Endothelial cell of hepatic sinusoid (primary cell): ENCODE measurements around the gene WASL.
"Not testable (repeated sequence)": the region's sequence is repeated elsewhere in the genome, so short reads cannot be mapped to it uniquely, and the experiment has no call there.

Experiments
- in situ Hi-C: cut with HindIII; loops from 2 replicates; pipeline ENCODE4 v1.10.0; 2017; ENCODE audit warnings: low sequenced_read_pairs

WASL gene

DNA sequence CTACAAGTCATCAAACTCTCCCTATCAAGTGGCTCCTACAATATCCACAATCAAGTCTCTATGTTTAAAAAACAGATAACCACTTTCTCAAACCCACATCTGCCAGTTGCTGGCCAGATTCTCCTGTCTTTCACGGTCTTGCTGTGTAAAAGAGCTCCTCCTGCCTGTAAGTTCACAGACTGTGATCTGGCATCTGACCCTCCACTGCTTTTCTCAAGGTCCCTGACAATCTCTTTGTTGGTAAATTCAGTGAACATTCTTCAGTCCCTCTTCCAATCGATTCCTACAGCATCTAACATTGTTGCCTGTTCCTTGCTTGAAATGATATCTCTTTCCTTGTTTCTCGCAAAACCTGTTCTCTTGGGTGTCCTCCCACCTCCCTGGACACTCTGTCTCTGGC lies 111.6 kb downstream of the WASL start:
- in situ Hi-C loops = no loop called here

DNA sequence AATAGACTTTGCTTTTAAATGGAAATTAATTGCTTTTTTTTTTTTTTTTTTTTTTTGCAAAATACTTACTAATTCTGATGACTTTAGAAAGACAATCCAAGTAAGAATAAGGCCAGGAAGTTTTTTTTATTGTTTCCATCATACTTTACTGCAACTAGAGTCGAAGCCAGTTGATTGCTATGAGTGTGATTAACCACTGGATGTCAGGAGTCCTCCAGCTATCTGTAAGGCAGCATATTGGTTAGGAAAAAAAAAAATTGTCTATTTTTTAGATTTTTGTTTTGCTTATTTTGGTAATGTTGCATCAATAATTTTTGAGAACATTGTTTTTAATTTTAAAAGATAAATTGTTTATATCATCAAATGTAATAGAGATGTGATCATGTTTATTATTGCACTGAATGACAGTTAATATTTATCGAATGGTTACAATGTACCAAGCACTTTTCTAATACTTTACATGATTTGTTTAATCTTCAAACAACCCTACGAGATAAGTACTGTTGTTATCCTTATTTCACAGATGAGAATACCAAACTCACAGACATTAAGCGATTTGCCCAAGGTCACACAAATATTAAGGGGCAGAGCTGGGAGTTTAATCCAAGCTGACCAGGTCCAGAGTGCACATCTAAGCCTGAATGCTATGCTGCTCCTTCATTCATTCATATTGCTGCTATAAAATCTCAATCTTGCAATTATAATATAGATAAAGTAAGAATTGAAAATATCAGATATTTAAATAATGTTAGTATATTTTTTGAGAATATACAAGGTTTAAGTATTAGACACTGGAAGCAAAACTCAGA lies 113.0 kb downstream of the WASL start:
- in situ Hi-C loops = no loop called here

DNA sequence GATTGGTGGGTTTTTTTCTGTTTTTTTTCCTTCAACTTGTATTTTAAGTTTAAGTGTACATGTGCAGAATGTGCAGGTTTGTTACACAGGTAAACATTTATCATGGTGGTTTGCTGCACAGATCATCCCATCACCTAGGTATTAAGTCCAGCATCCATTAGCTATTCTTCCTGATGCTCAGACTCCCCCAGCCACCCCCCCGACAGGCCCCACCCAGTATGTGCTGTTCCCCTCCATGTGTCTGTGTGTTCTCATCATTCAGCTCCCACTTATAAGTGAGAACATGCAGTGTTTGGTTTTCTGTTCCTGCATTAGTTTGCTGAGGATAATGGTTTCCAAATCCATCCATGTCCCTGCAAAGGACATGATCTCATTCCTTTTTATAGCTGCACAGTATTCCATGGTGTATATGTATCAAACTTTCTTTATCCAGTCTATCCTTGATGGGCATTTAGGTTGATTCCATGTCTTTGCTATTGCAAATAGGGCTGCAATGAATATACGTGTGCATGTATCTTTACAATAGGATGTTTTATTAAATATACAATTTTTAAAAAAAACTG lies 114.7 kb downstream of the WASL start:
- in situ Hi-C loops = not testable (repeated sequence)

DNA sequence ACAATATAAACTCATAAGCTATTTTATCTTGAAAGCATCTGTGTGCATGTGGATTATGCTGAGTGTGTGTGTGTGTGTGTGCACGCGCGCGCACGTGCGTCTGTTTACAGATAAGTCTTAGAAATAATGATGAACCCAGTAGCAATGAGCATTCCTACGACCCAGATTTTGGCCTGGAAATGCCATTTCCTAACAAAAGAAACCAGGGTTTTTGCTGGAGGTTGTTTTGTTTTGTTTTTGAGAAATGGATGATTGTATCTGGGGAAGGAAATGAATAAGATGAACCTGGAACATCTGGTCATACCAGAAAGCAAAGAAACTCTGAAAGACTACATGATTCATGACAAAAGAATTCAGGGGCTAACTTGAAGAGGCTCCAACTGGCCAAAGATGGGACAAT lies 115.2 kb downstream of the WASL start:
- in situ Hi-C loops = no loop called here

DNA sequence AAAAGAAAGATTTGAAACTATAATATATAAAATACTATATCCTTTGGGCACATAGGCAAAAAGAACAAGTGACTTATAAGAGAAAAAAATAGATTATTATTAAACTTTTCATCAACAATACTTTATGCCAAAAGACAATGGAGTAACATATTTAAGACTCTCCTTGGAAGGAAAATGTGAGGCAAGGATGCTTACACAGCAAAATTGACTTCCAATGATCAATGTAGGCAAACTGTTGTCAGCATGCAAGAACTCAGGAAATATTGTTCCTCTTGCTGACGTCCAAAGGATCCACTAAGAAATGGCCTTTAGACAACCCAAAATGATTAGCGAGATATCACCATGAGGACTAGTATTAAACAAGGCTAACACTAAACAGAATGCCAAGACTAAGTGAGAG lies 116.0 kb downstream of the WASL start:
- in situ Hi-C loops = no loop called here
